ENCODE measurements around the gene CFAP99.
"Not testable (repeated sequence)": the region's sequence is repeated elsewhere in the genome, so short reads cannot be mapped to it uniquely, and the experiment has no call there.

The CFAP99 gene

GRCh38 chr4:2465032-2465431, 46.3 kb downstream of the CFAP99 start:
- TF ChIP-seq PAX5 (IDR thresholded peaks at IDR 0.05; ENCODE audit: insufficient read depth, low read length, severe bottlenecking) (no peak), POLR2AphosphoS5 (IDR thresholded peaks at IDR 0.05; ENCODE audit: low read depth, low read length) (no peak), SPI1 (IDR thresholded peaks at IDR 0.05; ENCODE audit: low read depth, low read length) (no peak), TAF1 (IDR thresholded peaks at IDR 0.05; ENCODE audit: low read depth, low read length) (no peak), POLR2A (IDR thresholded peaks at IDR 0.05; ENCODE audit: low read depth, low read length) (no peak), POU2F2 (IDR thresholded peaks at IDR 0.05; ENCODE audit: low read depth, low read length) (no peak)
- FAIRE-seq: no peak
- DNase-seq (ENCODE audit: insufficient read length, low spot score): no peak

GRCh38 chr4:2465544-2465943, 46.8 kb downstream of the CFAP99 start:
- not testable (repeated sequence) for DNase-seq (ENCODE audit: insufficient read length, low spot score); FAIRE-seq

- FAIRE-seq: peak; percentile 71
- TF ChIP-seq TAF1 (IDR thresholded peaks at IDR 0.05; ENCODE audit: low read depth, low read length) (peak; percentile 97), POLR2A (IDR thresholded peaks at IDR 0.05; ENCODE audit: low read depth, low read length) (peak; percentile 84; the same call in 1 of the 2 replicates), POU2F2 (IDR thresholded peaks at IDR 0.05; ENCODE audit: low read depth, low read length) (peak; percentile 40; the same call in 1 of the 2 replicates), POLR2AphosphoS5 (IDR thresholded peaks at IDR 0.05; ENCODE audit: low read depth, low read length) (0 out of 2 replicates have a peak, but pooled peaks have one; percentile 92), PAX5 (IDR thresholded peaks at IDR 0.05; ENCODE audit: insufficient read depth, low read length, severe bottlenecking) (no peak), SPI1 (IDR thresholded peaks at IDR 0.05; ENCODE audit: low read depth, low read length) (peak; percentile 81)
- peak; percentile 96 for DNase-seq (ENCODE audit: insufficient read length, low spot score)
These were observed 49.9 kb downstream of the CFAP99 start, which contains the start of gene RNF4 for GRCh38 chr4:2468456-2469191. TSS of gene RNF4 (plus strand) at chr4:2469106. CDS start at chr4:2490494, 21,388 bp downstream.

GRCh38 chr4:2469192-2469984, 50.6 kb downstream of the CFAP99 start:
- TF ChIP-seq POLR2A (IDR thresholded peaks at IDR 0.05; ENCODE audit: low read depth, low read length): no peak; the same call in 1 of the 2 replicates
- no peak for TF ChIP-seq SPI1 (IDR thresholded peaks at IDR 0.05; ENCODE audit: low read depth, low read length)
- peak; percentile 39 for TF ChIP-seq PAX5 (IDR thresholded peaks at IDR 0.05; ENCODE audit: insufficient read depth, low read length, severe bottlenecking)
- TF ChIP-seq POU2F2 (IDR thresholded peaks at IDR 0.05; ENCODE audit: low read depth, low read length): no peak
- TF ChIP-seq TAF1 (IDR thresholded peaks at IDR 0.05; ENCODE audit: low read depth, low read length): 0 out of 2 replicates have a peak, but pooled peaks have one; percentile 26
- TF ChIP-seq POLR2AphosphoS5 (IDR thresholded peaks at IDR 0.05; ENCODE audit: low read depth, low read length): no peak; the same call in none of the 2 replicates
- FAIRE-seq (peak; percentile 79), DNase-seq (ENCODE audit: insufficient read length, low spot score) (peak; percentile 68)

GRCh38 chr4:2470791-2471190, 52.0 kb downstream of the CFAP99 start:
- no peak for FAIRE-seq
- no peak for TF ChIP-seq PAX5 (IDR thresholded peaks at IDR 0.05; ENCODE audit: insufficient read depth, low read length, severe bottlenecking)
- TF ChIP-seq SPI1 (IDR thresholded peaks at IDR 0.05; ENCODE audit: low read depth, low read length): no peak
- TF ChIP-seq POLR2AphosphoS5 (IDR thresholded peaks at IDR 0.05; ENCODE audit: low read depth, low read length): no peak
- no peak for TF ChIP-seq POLR2A (IDR thresholded peaks at IDR 0.05; ENCODE audit: low read depth, low read length)
- no peak for TF ChIP-seq POU2F2 (IDR thresholded peaks at IDR 0.05; ENCODE audit: low read depth, low read length)
- no peak for TF ChIP-seq TAF1 (IDR thresholded peaks at IDR 0.05; ENCODE audit: low read depth, low read length)
- no peak for DNase-seq (ENCODE audit: insufficient read length, low spot score)

GRCh38 chr4:2472187-2472586, 53.4 kb downstream of the CFAP99 start:
- no peak for FAIRE-seq
- no peak for TF ChIP-seq POLR2A (IDR thresholded peaks at IDR 0.05; ENCODE audit: low read depth, low read length)
- no peak for TF ChIP-seq TAF1 (IDR thresholded peaks at IDR 0.05; ENCODE audit: low read depth, low read length)
- no peak for TF ChIP-seq POLR2AphosphoS5 (IDR thresholded peaks at IDR 0.05; ENCODE audit: low read depth, low read length)
- TF ChIP-seq SPI1 (IDR thresholded peaks at IDR 0.05; ENCODE audit: low read depth, low read length): no peak
- TF ChIP-seq PAX5 (IDR thresholded peaks at IDR 0.05; ENCODE audit: insufficient read depth, low read length, severe bottlenecking): no peak
- TF ChIP-seq POU2F2 (IDR thresholded peaks at IDR 0.05; ENCODE audit: low read depth, low read length): no peak

GRCh38 chr4:2478229-2478628, 59.5 kb downstream of the CFAP99 start:
- DNase-seq (ENCODE audit: insufficient read length, low spot score): no peak
- no peak for FAIRE-seq
- TF ChIP-seq SPI1 (IDR thresholded peaks at IDR 0.05; ENCODE audit: low read depth, low read length): no peak

More at GRCh38 chr4:2472187-2472586, 53.4 kb downstream of the CFAP99 start:
- DNase-seq (ENCODE audit: insufficient read length, low spot score): no peak

GRCh38 chr4:2480649-2481048, 61.9 kb downstream of the CFAP99 start:
- FAIRE-seq (no peak), DNase-seq (ENCODE audit: insufficient read length, low spot score) (no peak)
- no peak for TF ChIP-seq TAF1 (IDR thresholded peaks at IDR 0.05; ENCODE audit: low read depth, low read length)
- no peak for TF ChIP-seq PAX5 (IDR thresholded peaks at IDR 0.05; ENCODE audit: insufficient read depth, low read length, severe bottlenecking)
- TF ChIP-seq SPI1 (IDR thresholded peaks at IDR 0.05; ENCODE audit: low read depth, low read length): no peak
- no peak for TF ChIP-seq POLR2A (IDR thresholded peaks at IDR 0.05; ENCODE audit: low read depth, low read length)
- no peak for TF ChIP-seq POLR2AphosphoS5 (IDR thresholded peaks at IDR 0.05; ENCODE audit: low read depth, low read length)
- no peak for TF ChIP-seq POU2F2 (IDR thresholded peaks at IDR 0.05; ENCODE audit: low read depth, low read length)

GRCh38 chr4:2482192-2482591, 63.4 kb downstream of the CFAP99 start:
- DNase-seq (ENCODE audit: insufficient read length, low spot score) (no peak), FAIRE-seq (no peak)
- TF ChIP-seq POLR2AphosphoS5 (IDR thresholded peaks at IDR 0.05; ENCODE audit: low read depth, low read length): no peak
- no peak for TF ChIP-seq POLR2A (IDR thresholded peaks at IDR 0.05; ENCODE audit: low read depth, low read length)
- TF ChIP-seq SPI1 (IDR thresholded peaks at IDR 0.05; ENCODE audit: low read depth, low read length): no peak
- no peak for TF ChIP-seq POU2F2 (IDR thresholded peaks at IDR 0.05; ENCODE audit: low read depth, low read length)
- TF ChIP-seq TAF1 (IDR thresholded peaks at IDR 0.05; ENCODE audit: low read depth, low read length): no peak
- TF ChIP-seq PAX5 (IDR thresholded peaks at IDR 0.05; ENCODE audit: insufficient read depth, low read length, severe bottlenecking): no peak
